Endodermal cell (in vitro differentiated cells): ENCODE results near the gene CCDC97. TPM values are rescaled to one million over a fixed set of nuclear protein-coding genes. Genes with fewer than 3 reads are reported as not detected.

Source experiments
- DNase-seq: peaks from one replicate; pipeline ENCODE4 v3.0.0-alpha.2; 2017
- H3K27ac ChIP-seq: 2 replicates; pipeline ENCODE4 v1.5.1; 2013; ENCODE audit warnings: mild to moderate bottlenecking, low read depth, low read length, moderate library complexity
- H3K27me3 ChIP-seq: 2 replicates; pipeline ENCODE4 v1.6.1; 2013; ENCODE audit warnings: mild to moderate bottlenecking, low read length, moderate library complexity; ENCODE audit not compliant: insufficient read depth, control insufficient read depth, poor library complexity, severe bottlenecking
- H3K36me3 ChIP-seq: 2 replicates; pipeline ENCODE4 v1.7.0; 2013; ENCODE audit warnings: mild to moderate bottlenecking, low read length, moderate library complexity; ENCODE audit not compliant: control insufficient read depth, insufficient read depth
- H3K4me1 ChIP-seq: one replicate; pipeline ENCODE4 v1.7.0; 2013; ENCODE audit warnings: low read length; ENCODE audit not compliant: control insufficient read depth, insufficient read depth
- H3K4me3 ChIP-seq: 2 replicates; pipeline ENCODE4 v1.5.1; 2013; ENCODE audit warnings: mild to moderate bottlenecking, low read length, moderate library complexity
- H3K9ac ChIP-seq: 2 replicates; pipeline ENCODE4 v1.6.1; 2013; ENCODE audit warnings: mild to moderate bottlenecking, low read length, moderate library complexity; ENCODE audit not compliant: poor library complexity, severe bottlenecking; ENCODE audit errors: extremely low read depth
- H3K9me3 ChIP-seq: 2 replicates; pipeline ENCODE4 v1.6.1; 2013; ENCODE audit warnings: mild to moderate bottlenecking, low read length, moderate library complexity; ENCODE audit not compliant: control insufficient read depth
- H3K27ac Mint-ChIP-seq: 2 replicates; pipeline ENCODE4 v1.8.0; 2020; ENCODE audit warnings: mixed read lengths
- H3K27me3 Mint-ChIP-seq: 2 replicates; pipeline ENCODE4 v1.8.0; 2021; ENCODE audit warnings: mild to moderate bottlenecking, mixed read lengths; ENCODE audit not compliant: insufficient read depth
- H3K36me3 Mint-ChIP-seq: 2 replicates; pipeline ENCODE4 v1.8.0; 2020; ENCODE audit warnings: low read depth, mixed read lengths
- H3K4me1 Mint-ChIP-seq: 2 replicates; pipeline ENCODE4 v1.8.0; 2020; ENCODE audit warnings: mixed read lengths
- H3K4me3 Mint-ChIP-seq: 2 replicates; pipeline ENCODE4 v1.8.0; 2020; ENCODE audit warnings: mild to moderate bottlenecking, moderate library complexity, mixed read lengths
- H3K9me3 Mint-ChIP-seq: 2 replicates; pipeline ENCODE4 v1.8.0; 2020; ENCODE audit warnings: mild to moderate bottlenecking, mixed read lengths
- CTCF ChIP-seq: fragments of 200-600 bp; sonication (generic); conservative IDR thresholded peaks from 2 replicates; pipeline ENCODE4 v1.5.0; 2021; ENCODE audit warnings: antibody characterized with exemption, mild to moderate bottlenecking
- WGBS, 2 experiments: methylation state at CpG; one replicate each; pipeline versions ENCODE4 v1.1.5 to v1.1.7; 2013; ENCODE audit warnings: missing lambda C conversion rate in 2 of 2, mixed read lengths in 1 of 2; ENCODE audit not compliant: insufficient coverage in 1 of 2, insufficient read length in 1 of 2; 5-methylcytosine and 5-hydroxymethylcytosine counted together
- total RNA-seq, 2 donors: library from RNA; stranded (reverse); fragmentation: NEBNext Ultra II Directional in 1 of 2; extraction: Animal tissue kit (Norgen Biotek cat#: 25700) in 1 of 2; gene quantifications; 2 replicates in 1 of 2; 3 replicates in 1 of 2; pipeline ENCODE4 v1.2.1, GENCODE V29; 2021

Gene CCDC97
- total RNA-seq, 2 donors from 2014 or later: 38.4 to 44.6 TPM

DNA sequence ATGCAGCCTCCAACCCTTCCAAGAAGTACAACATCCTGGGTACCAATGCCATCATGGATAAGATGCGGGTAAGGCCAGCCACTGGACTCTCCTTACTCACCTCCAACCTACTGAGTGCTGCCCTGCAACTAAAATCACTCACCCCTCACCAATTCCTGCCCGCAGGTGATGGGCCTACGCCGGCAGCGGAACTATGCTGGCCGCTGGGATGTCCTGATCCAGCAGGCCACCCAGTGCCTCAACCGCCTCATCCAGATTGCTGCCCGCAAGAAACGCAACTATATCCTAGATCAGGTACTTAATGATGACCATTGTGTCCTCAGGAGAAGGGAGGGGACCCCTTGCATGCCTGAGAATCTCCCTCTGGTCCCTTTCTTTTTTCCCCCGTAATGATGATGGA lies 15.6 kb upstream of the CCDC97 start:
- Histone ChIP-seq H3K4me3 (no peak overlapping the region), H3K9ac (no peak overlapping the region), H3K9me3 (no peaks in the 10 kb centered on the region), H3K27me3 (no peaks in the 10 kb centered on the region), H3K36me3 (peaks cover 93% of the 10 kb centered on the region), H3K4me1 (peaks cover 7% of the 10 kb centered on the region), H3K27ac (no peak overlapping the region)
- Mint-ChIP-seq H3K36me3 (peaks cover 88% of the 10 kb centered on the region), H3K4me1 (peaks cover 6% of the 10 kb centered on the region), H3K4me3 (no peak overlapping the region), H3K27ac (no peak overlapping the region), H3K9me3 (no peaks in the 10 kb centered on the region), H3K27me3 (no peaks in the 10 kb centered on the region)
- TF ChIP-seq CTCF: no peak
- 96 to 97% methylated on average over 3 to 10 of the region's 10 CpGs for WGBS, 2 experiments
- DNase-seq: no peak

DNA sequence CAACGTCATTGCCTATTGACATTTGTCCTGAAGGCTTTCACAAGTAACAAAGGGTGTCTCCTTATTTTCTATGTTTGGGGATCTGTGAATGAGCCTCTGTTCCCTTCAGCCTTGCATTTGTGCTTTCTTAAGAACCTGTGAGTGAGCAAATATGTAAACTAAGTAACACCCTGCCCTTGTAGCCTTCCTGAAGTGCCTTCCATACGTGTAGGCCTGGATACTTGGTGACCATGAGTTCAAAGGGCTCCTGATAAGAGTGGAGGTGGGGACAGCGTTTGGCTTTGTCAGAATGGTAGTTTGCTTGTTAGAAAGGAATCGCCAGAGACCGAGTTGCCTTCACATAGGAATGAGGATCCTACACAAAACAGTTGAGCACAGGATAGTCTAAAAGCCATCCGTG lies 14.5 kb upstream of the CCDC97 start:
- Histone ChIP-seq H3K36me3 (peaks cover 93% of the 10 kb centered on the region), H3K4me3 (no peak overlapping the region), H3K4me1 (peaks cover 7% of the 10 kb centered on the region), H3K9me3 (no peaks in the 10 kb centered on the region), H3K27ac (no peak overlapping the region), H3K9ac (no peak overlapping the region), H3K27me3 (no peaks in the 10 kb centered on the region)
- Mint-ChIP-seq H3K27ac (peak overlapping the region; percentile 52), H3K4me1 (peaks cover 6% of the 10 kb centered on the region), H3K36me3 (peaks cover 91% of the 10 kb centered on the region), H3K27me3 (no peaks in the 10 kb centered on the region), H3K4me3 (no peak overlapping the region), H3K9me3 (no peaks in the 10 kb centered on the region)
- 86 to 91% methylated on average over 6 of the region's 6 CpGs for WGBS, 2 experiments
- TF ChIP-seq CTCF: no peak
- DNase-seq: no peak

- Histone ChIP-seq H3K27ac (no peak overlapping the region), H3K9ac (no peak overlapping the region), H3K9me3 (no peaks in the 10 kb centered on the region), H3K4me3 (no peak overlapping the region), H3K27me3 (no peaks in the 10 kb centered on the region), H3K36me3 (peaks cover 96% of the 10 kb centered on the region), H3K4me1 (peaks cover 7% of the 10 kb centered on the region)
- no peak for TF ChIP-seq CTCF
- H3K27me3 Mint-ChIP-seq: no peaks in the 10 kb centered on the region
- no peaks in the 10 kb centered on the region for H3K9me3 Mint-ChIP-seq
- H3K4me3 Mint-ChIP-seq: no peak overlapping the region
- peaks cover 6% of the 10 kb centered on the region for H3K4me1 Mint-ChIP-seq
- H3K36me3 Mint-ChIP-seq: peaks cover 90% of the 10 kb centered on the region
- peak overlapping the region; percentile 90 for H3K27ac Mint-ChIP-seq
- WGBS, 2 experiments: 100% methylated on average over 2 of the region's 2 CpGs; no CpG with 5 or more reads in 1 of the 2 experiments
- DNase-seq: no peak
These were observed 13.5 kb upstream of the CCDC97 start for GRCh38 chr19:41296433-41296871.
